ENCODE results near the gene KATNBL1.

GRCh38 chr15:34252545-34252944, 42.6 kb upstream of the KATNBL1 start:
- TF ChIP-seq POLR2AphosphoS5 (IDR thresholded peaks at IDR 0.05) = no peak
- TF ChIP-seq, protein P1, sequence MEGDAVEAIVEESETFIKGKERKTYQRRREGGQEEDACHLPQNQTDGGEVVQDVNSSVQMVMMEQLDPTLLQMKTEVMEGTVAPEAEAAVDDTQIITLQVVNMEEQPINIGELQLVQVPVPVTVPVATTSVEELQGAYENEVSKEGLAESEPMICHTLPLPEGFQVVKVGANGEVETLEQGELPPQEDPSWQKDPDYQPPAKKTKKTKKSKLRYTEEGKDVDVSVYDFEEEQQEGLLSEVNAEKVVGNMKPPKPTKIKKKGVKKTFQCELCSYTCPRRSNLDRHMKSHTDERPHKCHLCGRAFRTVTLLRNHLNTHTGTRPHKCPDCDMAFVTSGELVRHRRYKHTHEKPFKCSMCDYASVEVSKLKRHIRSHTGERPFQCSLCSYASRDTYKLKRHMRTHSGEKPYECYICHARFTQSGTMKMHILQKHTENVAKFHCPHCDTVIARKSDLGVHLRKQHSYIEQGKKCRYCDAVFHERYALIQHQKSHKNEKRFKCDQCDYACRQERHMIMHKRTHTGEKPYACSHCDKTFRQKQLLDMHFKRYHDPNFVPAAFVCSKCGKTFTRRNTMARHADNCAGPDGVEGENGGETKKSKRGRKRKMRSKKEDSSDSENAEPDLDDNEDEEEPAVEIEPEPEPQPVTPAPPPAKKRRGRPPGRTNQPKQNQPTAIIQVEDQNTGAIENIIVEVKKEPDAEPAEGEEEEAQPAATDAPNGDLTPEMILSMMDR (IDR thresholded peaks at IDR 0.05) = no peak
- no peak for TF ChIP-seq POLR2A (IDR thresholded peaks at IDR 0.05; ENCODE audit: low read depth)
- no peak for TF ChIP-seq EP300 (IDR thresholded peaks at IDR 0.05)
